K562 (cell line): Measurements from ENCODE around the gene UBAC2. TPM values are rescaled to one million over a fixed set of nuclear protein-coding genes. Genes with fewer than 3 reads are reported as not detected.
A peak's percentile ranks its signal among the peaks of the same experiment; 100 is the strongest.

Experiments
- ATAC-seq: fragments of 200-7000 bp; cut with Tn5 transposase; 3 replicates; pipeline ENCODE4 v1.9.1; 2020; ENCODE audit warnings: moderate library complexity
- BruUV-seq: library from RNA; stranded (reverse); fragments of 400-500 nt; replicated peaks from 2 replicates; lab custom pipeline; 2021; lab: Mats Ljungman, UMichigan
- CTCF ChIA-PET: fragments of 300-600 bp; formaldehyde crosslinking; extraction: SDS; loops from one replicate; lab custom pipeline; 2021; ENCODE audit warnings: low intra/inter-chr PET ratio; lab: Yijun Ruan, JAX
- POLR2A ChIA-PET: fragments of 300-600, 350-650 bp; sonication (Branson Sonifier 250); formaldehyde crosslinking; extraction: SDS; loops from one replicate; lab custom pipeline; 2021; ENCODE audit warnings: antibody characterized with exemption, inconsistent platforms; lab: Yijun Ruan, JAX
- DNase-seq, 4 experiments: peaks; one replicate each; pipeline versions ENCODE4 v3.0.0 to v3.0.0-alpha.2; 2011 to 2018; ENCODE audit warnings: low spot score in 3 of 4, mixed read lengths in 3 of 4; ENCODE audit errors: extremely low read depth in 1 of 4
- FAIRE-seq: peaks from 2 replicates; lab custom pipeline; 2011; peaks lifted over from hg19 to GRCh38; lab: Jason Lieb, UNC
- H2AFZ ChIP-seq: 2 replicates; pipeline ENCODE4 v1.6.0; 2011; ENCODE audit warnings: low read depth, low read length, control low read depth, inconsistent platforms
- H3K27ac ChIP-seq: fragments of 200-600 bp; 3 replicates; pipeline ENCODE4 v1.8.0; 2011; ENCODE audit warnings: low read depth, mild to moderate bottlenecking, control low read depth, inconsistent platforms, low read length, moderate library complexity, mixed read lengths; ENCODE audit errors: extremely low read depth
- H3K27me3 ChIP-seq, 2 experiments: fragments of 300-600 bp in 1 of 2; 2 replicates in 1 of 2; 3 replicates in 1 of 2; pipeline versions ENCODE4 v1.6.0 to v1.8.0; 2011; ENCODE audit warnings: inconsistent platforms in 2 of 2, low read length in 2 of 2, mild to moderate bottlenecking in 1 of 2, mixed read lengths in 1 of 2, moderate library complexity in 1 of 2; ENCODE audit not compliant: control insufficient read depth in 2 of 2, insufficient read depth in 2 of 2
- H3K36me3 ChIP-seq: fragments of 300-600 bp; 3 replicates; pipeline ENCODE4 v1.8.0; 2011; ENCODE audit warnings: mild to moderate bottlenecking, low read length, inconsistent platforms; ENCODE audit not compliant: control insufficient read depth, insufficient read depth
- H3K4me1 ChIP-seq, 2 experiments: fragments of 200-600 bp in 1 of 2; replicated peaks in 1 of 2; 2 replicates in 1 of 2; 3 replicates in 1 of 2; pipeline versions ENCODE4 v1.5.1 to v1.8.0; 2011; ENCODE audit warnings: inconsistent platforms in 2 of 2, low read length in 2 of 2, mild to moderate bottlenecking in 1 of 2, mixed read lengths in 1 of 2, moderate library complexity in 1 of 2; ENCODE audit not compliant: control insufficient read depth in 2 of 2, insufficient read depth in 2 of 2
- H3K4me2 ChIP-seq: 2 replicates; pipeline ENCODE4 v1.6.1; 2011; ENCODE audit warnings: low read length, control low read depth, inconsistent platforms, mixed read lengths; ENCODE audit not compliant: insufficient read depth
- H3K4me3 ChIP-seq: fragments of 200-600 bp; sonication (generic), shearing (Covaris generic); 2 replicates; pipeline ENCODE4 v1.5.1; 2016; ENCODE audit warnings: control low read depth, inconsistent platforms
- H3K79me2 ChIP-seq: fragments of 200-600 bp; 3 replicates; pipeline ENCODE4 v1.8.0; 2011; ENCODE audit warnings: low read length, inconsistent platforms; ENCODE audit not compliant: control insufficient read depth, insufficient read depth
- H3K9ac ChIP-seq, 2 experiments: 2 replicates each; pipeline versions ENCODE4 v1.6.0 to v1.6.1; 2011; ENCODE audit warnings: low read depth in 2 of 2, low read length in 2 of 2, control low read depth in 1 of 2, inconsistent platforms in 1 of 2, mild to moderate bottlenecking in 1 of 2, mixed read lengths in 1 of 2; ENCODE audit not compliant: insufficient read depth in 1 of 2
- H3K9me1 ChIP-seq: one replicate; pipeline ENCODE4 v1.6.0; 2011; ENCODE audit warnings: inconsistent platforms, mild to moderate bottlenecking, low read length, moderate library complexity; ENCODE audit not compliant: control insufficient read depth, insufficient read depth
- H3K9me3 ChIP-seq: replicated peaks from 2 replicates; pipeline ENCODE4 v1.5.1; 2011; ENCODE audit warnings: low read depth, low read length, inconsistent platforms; ENCODE audit not compliant: control insufficient read depth, insufficient read depth
- H4K20me1 ChIP-seq: replicated peaks from 2 replicates; pipeline ENCODE4 v1.6.1; 2011; ENCODE audit warnings: low read length, inconsistent platforms, mixed read lengths; ENCODE audit not compliant: control insufficient read depth, insufficient read depth
- CHD1 ChIP-seq: fragments of 200-600 bp; sonication (generic); IDR thresholded peaks from one replicate; pipeline ENCODE4 v1.6.1; 2012; ENCODE audit warnings: mild to moderate bottlenecking, moderate library complexity, low read length, inconsistent platforms
- E2F1 ChIP-seq: sonication (generic); formaldehyde crosslinking; IDR thresholded peaks from 2 replicates; pipeline ENCODE4 v1.8.1; 2023; ENCODE audit warnings: mild to moderate bottlenecking, missing genetic modification reagents, moderate library complexity
- HMBOX1 ChIP-seq: sonication (generic); IDR thresholded peaks from 2 replicates; pipeline ENCODE4 v1.6.1; 2016
- HMGXB4 ChIP-seq: sonication (generic); formaldehyde crosslinking; IDR thresholded peaks from 2 replicates; pipeline ENCODE4 v1.8.1; 2023; ENCODE audit warnings: mild to moderate bottlenecking, missing genetic modification reagents
- IRF2 ChIP-seq: sonication (generic); formaldehyde crosslinking; IDR thresholded peaks from 2 replicates; pipeline ENCODE4 v1.8.1; 2022; ENCODE audit warnings: mild to moderate bottlenecking, missing genetic modification reagents
- PML ChIP-seq: IDR thresholded peaks from 2 replicates; pipeline ENCODE4 v1.6.1; 2012; ENCODE audit warnings: low read length, inconsistent platforms
- RFX7 ChIP-seq: fragments of 250-450 bp; sonication (Bioruptor Pico); IDR thresholded peaks from 2 replicates; pipeline ENCODE4 v1.5.1; 2021; ENCODE audit warnings: mild to moderate bottlenecking
- SIN3B ChIP-seq: fragments of 450-650 bp; IDR thresholded peaks from 2 replicates; pipeline ENCODE4 v1.6.1; 2017; ENCODE audit warnings: low read depth, mild to moderate bottlenecking, moderate library complexity
- THAP12 ChIP-seq: fragments of 250-450 bp; sonication (Bioruptor Pico); IDR thresholded peaks from 2 replicates; pipeline ENCODE4 v1.9.0; 2021; ENCODE audit warnings: mild to moderate bottlenecking, inconsistent platforms
- ZEB2 ChIP-seq: fragments of 450-650 bp; IDR thresholded peaks from 2 replicates; pipeline ENCODE4 v1.6.1; 2016
- ZNF398 ChIP-seq: fragments of 250-450 bp; sonication (Bioruptor Pico); IDR thresholded peaks from 2 replicates; pipeline ENCODE4 v1.8.0; 2021; ENCODE audit warnings: moderate library complexity, mild to moderate bottlenecking, inconsistent platforms
- ZNF561 ChIP-seq: fragments of 450-650 bp; formaldehyde crosslinking; conservative IDR thresholded peaks from 2 replicates; pipeline ENCODE4 v1.4.0; 2020; ENCODE audit warnings: mild to moderate bottlenecking, moderate library complexity
- WGBS: fragments of 100-300 bp; shearing (Covaris generic); methylation state at CpG from one replicate; pipeline ENCODE4 v1.1.6; 2016; ENCODE audit warnings: low coverage, mixed read lengths; ENCODE audit not compliant: insufficient coverage; ENCODE audit errors: missing lambda C conversion rate; 5-methylcytosine and 5-hydroxymethylcytosine counted together
- in situ Hi-C: fragments of 300-500 bp; cut with MboI; formaldehyde crosslinking; loops from 4 replicates; pipeline ENCODE4 v1.15.0; 2018; ENCODE audit warnings: inconsistent platforms, mixed read lengths
- intact Hi-C: fragments of 100-400 bp; cut with micrococcal nuclease; formaldehyde crosslinking; loops from 2 replicates; pipeline ENCODE4 v1.14.2; 2022
- polyA plus RNA-seq, 8 experiments: library from polyadenylated mRNA; depleted of rRNA in 4 of 8; stranded (reverse) in 5 of 8; unstranded in 3 of 8; fragments of >200 nt; fragmentation: Nextera tagmentation in 2 of 8; fragmentation: Illumina TruSeq in 1 of 8; extraction: Ambion mirVana in 2 of 8; extraction: Trizol in 1 of 8; gene quantifications; 2 replicates each; pipeline versions ENCODE4 v1.2.1 to v1.2.3, GENCODE V29; 2011 to 2014; ENCODE audit warnings: inconsistent platforms in 1 of 8, missing spikeins in 1 of 8
- total RNA-seq, 7 experiments: library from RNA; depleted of rRNA in 6 of 7; stranded (reverse); fragments of >200 nt in 6 of 7; fragmentation: Illumina TruSeq in 2 of 7; extraction: Trizol in 2 of 7; gene quantifications; 2 replicates each; pipeline versions ENCODE4 v1.2.1 to v1.2.3, GENCODE V29; 2011 to 2021; ENCODE audit warnings: low replicate concordance in 1 of 7

The UBAC2 gene
- total and polyA plus RNA-seq, 9 of the 15 experiments (the other 6 are each of a cell fraction or from before 2014, with no cell fraction given): 6.0 to 84.1 (median 32.3) TPM

GRCh38 chr13:99205621-99206220, 5.1 kb downstream of the UBAC2 start:
- Histone ChIP-seq H3K9me1 (peaks cover 11% of the 10 kb centered on the region), H3K27me3 (no peaks in the 10 kb centered on the region), H3K36me3 (peaks cover 31% of the 10 kb centered on the region; the same call in 2 of the 3 replicates), H3K27ac (no peak overlapping the region), H3K4me2 (no peak overlapping the region), H3K4me3 (no peak overlapping the region), H3K4me1 (peaks cover 13 to 20% of the 10 kb centered on the region in 2 experiments; a peak in 4 of 5 replicates), H3K9me3 (no peaks in the 10 kb centered on the region), H3K9ac (peak overlapping the region in 1 of 2 experiments; percentile 26; a peak in 1 of 4 replicates), H3K79me2 (peaks cover 88% of the 10 kb centered on the region), H2AFZ (no peak overlapping the region), H4K20me1 (peaks cover 14% of the 10 kb centered on the region)
- DNase-seq (no peak), FAIRE-seq (no peak), ATAC-seq (no peak)
- ChIA-PET CTCF (no interaction called here), POLR2A (interaction anchor here (0.6 kb wide), 1 partner anchor 13 kb away, joined by 3 read pairs; no protein-coding TSS in a partner anchor)
- no peak for TF ChIP-seq E2F1 (CRISPR knock-in tag)
- TF ChIP-seq ZEB2: no peak
- no peak for TF ChIP-seq HMGXB4
- TF ChIP-seq IRF2: no peak
- TF ChIP-seq THAP12: no peak
- no peak for TF ChIP-seq PML
- TF ChIP-seq SIN3B: no peak
- TF ChIP-seq ZNF561 (CRISPR knock-in tag): no peak
- TF ChIP-seq CHD1: no peak
- no peak for TF ChIP-seq ZNF398 (CRISPR knock-in tag)
- no peak for TF ChIP-seq RFX7 (CRISPR knock-in tag)
- no peak for TF ChIP-seq HMBOX1
- WGBS: 88% methylated on average over 9 of the region's 22 CpGs
- BruUV-seq: no TSS peak
- in situ Hi-C loops: no loop called here
- intact Hi-C loops: no loop called here
